Heart right ventricle (tissue), 16 donors: ENCODE data around the gene BAD. TPM values are rescaled to one million over a fixed set of nuclear protein-coding genes. Genes with fewer than 3 reads are reported as not detected.

Experiments
- ATAC-seq, 8 donors: fragments of 200-7000 bp; cut with Tn5 transposase; one replicate each; pipeline ENCODE4 v1.9.1; 2020; ENCODE audit warnings: mild to moderate bottlenecking in 8 of 8, moderate library complexity in 8 of 8, moderate number of reproducible peaks in 1 of 8
- DNase-seq, 2 donors: peaks; one replicate each; pipeline ENCODE4 v3.0.0-alpha.2; 2020
- H3K27ac ChIP-seq, 10 donors: fragments of 200-600 bp; sonication (generic) in 2 of 10; one replicate each; pipeline versions ENCODE4 v1.5.0 to v1.8.0; 2020 to 2022; ENCODE audit warnings: mild to moderate bottlenecking in 3 of 10
- H3K27me3 ChIP-seq, 7 donors: fragments of 200-600 bp; one replicate each; pipeline ENCODE4 v1.8.0; 2021 to 2022; ENCODE audit warnings: mild to moderate bottlenecking in 2 of 7
- H3K36me3 ChIP-seq, 9 donors: fragments of 200-600 bp; sonication (generic) in 1 of 9; one replicate each; pipeline versions ENCODE4 v1.5.0 to v1.8.0; 2020 to 2022; ENCODE audit warnings: mild to moderate bottlenecking in 2 of 9
- H3K4me1 ChIP-seq, 9 donors: fragments of 200-600 bp; sonication (generic) in 1 of 9; one replicate each; pipeline versions ENCODE4 v1.5.0 to v1.8.0; 2020 to 2022; ENCODE audit warnings: mild to moderate bottlenecking in 4 of 9
- H3K4me3 ChIP-seq, 10 donors: fragments of 200-600 bp; sonication (generic) in 2 of 10; one replicate each; pipeline versions ENCODE4 v1.5.0 to v1.8.0; 2020 to 2022; ENCODE audit warnings: mild to moderate bottlenecking in 7 of 10, moderate library complexity in 2 of 10
- H3K9me3 ChIP-seq, 11 donors: fragments of 200-600 bp in 10 of 11; sonication (generic) in 2 of 11; one replicate each; pipeline versions ENCODE4 v1.5.0 to v1.8.0; 2013 to 2022; ENCODE audit warnings: mild to moderate bottlenecking in 2 of 11, control low read depth in 1 of 11, moderate library complexity in 1 of 11
- WGBS, 2 donors: extraction: QIAGEN DNeasy Blood & Tissue Kit; methylation state at CpG; one replicate each; pipeline ENCODE4 v1.1.7; 2013; ENCODE audit warnings: inconsistent platforms in 1 of 2; 5-methylcytosine and 5-hydroxymethylcytosine counted together
- intact Hi-C, 10 donors: fragments of 100-400 bp; cut with DNase I; formaldehyde crosslinking; loops; one replicate each; pipeline versions ENCODE4 v1.11.1 to v1.14.2; 2022
- polyA plus RNA-seq, 2 donors: library from polyadenylated mRNA; stranded (reverse); fragments of 200-250 nt; gene quantifications; one replicate each; pipeline ENCODE4 v1.2.3, GENCODE V29; 2013
- total RNA-seq, 10 donors: library from RNA; stranded (reverse); fragmentation: NEBNext Ultra II Directional in 3 of 10; extraction: Animal tissue kit (Norgen Biotek cat#: 25700) in 3 of 10; gene quantifications; one replicate each; pipeline versions ENCODE4 v1.2.1 to v1.2.4, GENCODE V29; 2021 to 2023
- TF ChIP-seq, protein P1 (sequence below), 9 donors: fragments of 200-600 bp; sonication (generic) in 2 of 9; IDR thresholded peaks; one replicate each; pipeline versions ENCODE4 v1.5.0 to v1.8.0; 2021 to 2022; ENCODE audit warnings: antibody characterized with exemption in 9 of 9, mild to moderate bottlenecking in 5 of 9, moderate library complexity in 1 of 9
- donor health status: Arrhythmogenic right ventricular cardiomyopathy.
- donor health status: ischemic (EF 13 %, LVEDD 7.1; RV severe dilation, severe dysfunction).
- donor health status: healthy with polysubstance abuse.
- donor health status: DM: no; HTN: yes; CAD: no.
- donor health status: DM: no; HTN: no; CAD: no.
- donor health status: ischemic (EF 25% LVEDD 6.9; RV normal size, moderate dysfunction).
- donor health status: ischemic (EF 25% LVEDD 5.7; RV mildly dilated, moderate dysfunction).
- donor health status: healthy.
- donor health status: DM: yes; HTN: yes; CAD: no.
- donor health status: Ischemic cardiomyopathy.
- donor health status: ischemic (EF 35%, LVEDD 5.7; RV mildly dilated, moderate dysfunction).
- donor health status: nonischemic (EF 11% LVEDD 7.7; RV severe dilation, severe dysfunction).
- donor health status: DM: yes; HTN: yes; CAD: no.
- donor health status: PGD.
- donor health status: ischemic (EF 29% LVEDD 5.4; RV normal size, mild dysfunction).
- donor health status: nonischemic (EF 23%, LVEDD 6.1; RV moderate dilation, normal function).

The BAD gene
- total and polyA plus RNA-seq, 12 donors, result 40.7 to 106 (median 58.9) TPM

DNA sequence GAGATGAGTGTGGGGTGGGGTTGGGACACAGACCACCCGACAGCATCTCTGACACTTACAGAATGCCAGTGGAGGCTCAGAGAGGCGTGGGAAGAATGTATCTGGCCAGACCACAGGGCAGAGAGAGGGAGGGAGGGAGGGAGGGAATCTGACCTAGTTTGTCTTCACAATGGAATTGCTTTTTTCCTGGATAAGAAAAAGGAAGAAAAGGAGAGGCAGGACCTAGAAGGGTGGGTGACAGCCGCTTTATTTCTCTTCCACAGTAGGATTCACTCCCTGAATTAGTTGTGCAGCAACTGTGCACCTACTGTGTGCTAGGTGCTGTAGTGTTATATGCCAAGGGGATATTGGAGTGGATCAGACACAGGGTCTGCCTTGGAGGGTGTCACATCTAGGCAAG, 10.3 kb upstream of the BAD start:
- DNase-seq (no peak), ATAC-seq (no peak)
- Histone ChIP-seq H3K4me3 (no peak overlapping the region), H3K27ac (no peak overlapping the region), H3K9me3 (no peaks in the 10 kb centered on the region), H3K27me3 (peaks cover 23 to 100% (median 98%) of the 10 kb centered on the region in 7 donors), H3K36me3 (no peaks in the 10 kb centered on the region), H3K4me1 (peaks cover 10 to 33% (median 24%) of the 10 kb centered on the region in 9 donors)
- TF ChIP-seq, protein P1, sequence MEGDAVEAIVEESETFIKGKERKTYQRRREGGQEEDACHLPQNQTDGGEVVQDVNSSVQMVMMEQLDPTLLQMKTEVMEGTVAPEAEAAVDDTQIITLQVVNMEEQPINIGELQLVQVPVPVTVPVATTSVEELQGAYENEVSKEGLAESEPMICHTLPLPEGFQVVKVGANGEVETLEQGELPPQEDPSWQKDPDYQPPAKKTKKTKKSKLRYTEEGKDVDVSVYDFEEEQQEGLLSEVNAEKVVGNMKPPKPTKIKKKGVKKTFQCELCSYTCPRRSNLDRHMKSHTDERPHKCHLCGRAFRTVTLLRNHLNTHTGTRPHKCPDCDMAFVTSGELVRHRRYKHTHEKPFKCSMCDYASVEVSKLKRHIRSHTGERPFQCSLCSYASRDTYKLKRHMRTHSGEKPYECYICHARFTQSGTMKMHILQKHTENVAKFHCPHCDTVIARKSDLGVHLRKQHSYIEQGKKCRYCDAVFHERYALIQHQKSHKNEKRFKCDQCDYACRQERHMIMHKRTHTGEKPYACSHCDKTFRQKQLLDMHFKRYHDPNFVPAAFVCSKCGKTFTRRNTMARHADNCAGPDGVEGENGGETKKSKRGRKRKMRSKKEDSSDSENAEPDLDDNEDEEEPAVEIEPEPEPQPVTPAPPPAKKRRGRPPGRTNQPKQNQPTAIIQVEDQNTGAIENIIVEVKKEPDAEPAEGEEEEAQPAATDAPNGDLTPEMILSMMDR (IDR thresholded peaks at IDR 0.05), result no peak
- intact Hi-C loops, result loop anchor here in 2 of 10 donors (5.0 kb wide), 1 partner anchor 87 kb away; the partner anchor contains the start of gene FERMT3 (in 2 of the 2)
- 51 to 58% methylated on average over 3 of the region's 3 CpGs for WGBS, 2 donors

DNA sequence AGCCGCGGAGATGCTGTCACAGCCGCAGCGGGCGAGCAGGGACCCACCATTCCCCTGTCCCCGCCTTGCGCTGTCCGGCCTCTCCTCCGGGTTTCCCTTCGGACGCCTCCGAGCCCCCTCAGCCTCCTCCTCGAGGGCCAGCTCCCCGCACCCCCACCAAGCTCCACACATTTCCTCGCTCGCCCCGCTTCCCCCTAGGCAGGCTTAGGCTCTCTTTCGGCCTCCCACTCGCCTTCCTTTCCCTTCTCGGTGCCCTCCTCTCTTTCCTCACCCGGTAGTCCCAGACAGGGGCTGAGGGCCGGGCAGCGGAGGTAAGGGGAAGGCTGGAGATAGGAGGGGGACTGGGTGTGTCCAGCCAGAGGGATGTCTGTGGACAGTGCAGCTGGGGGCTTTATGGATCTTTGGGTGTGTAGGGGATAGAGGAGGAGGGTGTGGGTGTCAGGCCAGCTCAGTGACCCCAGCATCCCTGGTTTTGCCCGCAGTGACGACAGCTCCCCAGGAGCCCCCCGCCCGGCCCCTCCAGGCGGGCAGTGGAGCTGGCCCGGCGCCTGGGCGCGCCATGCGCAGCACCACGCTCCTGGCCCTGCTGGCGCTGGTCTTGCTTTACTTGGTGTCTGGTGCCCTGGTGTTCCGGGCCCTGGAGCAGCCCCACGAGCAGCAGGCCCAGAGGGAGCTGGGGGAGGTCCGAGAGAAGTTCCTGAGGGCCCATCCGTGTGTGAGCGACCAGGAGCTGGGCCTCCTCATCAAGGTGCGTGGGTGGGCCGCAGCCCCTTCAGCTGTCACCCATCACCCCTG, 8.2 kb upstream of the BAD start:
- Histone ChIP-seq H3K4me1 (peaks cover 4 to 23% (median 15%) of the 10 kb centered on the region in 9 donors), H3K27me3 (peaks cover 23 to 81% (median 77%) of the 10 kb centered on the region in 7 donors), H3K27ac (no peak overlapping the region), H3K9me3 (no peaks in the 10 kb centered on the region), H3K4me3 (peak overlapping the region; percentile 21 to 49 (median 38)), H3K36me3 (peaks cover 0 to 5% (median 0%) of the 10 kb centered on the region in 9 donors)
- intact Hi-C loops, result no loop called here
- 32% methylated on average over 40 to 42 of the region's 42 CpGs for WGBS, 2 donors
- DNase-seq (no peak), ATAC-seq (peak in 2 of 8 donors; percentile 4 to 7)
- TF ChIP-seq, protein P1 (IDR thresholded peaks at IDR 0.05), result no peak

DNA sequence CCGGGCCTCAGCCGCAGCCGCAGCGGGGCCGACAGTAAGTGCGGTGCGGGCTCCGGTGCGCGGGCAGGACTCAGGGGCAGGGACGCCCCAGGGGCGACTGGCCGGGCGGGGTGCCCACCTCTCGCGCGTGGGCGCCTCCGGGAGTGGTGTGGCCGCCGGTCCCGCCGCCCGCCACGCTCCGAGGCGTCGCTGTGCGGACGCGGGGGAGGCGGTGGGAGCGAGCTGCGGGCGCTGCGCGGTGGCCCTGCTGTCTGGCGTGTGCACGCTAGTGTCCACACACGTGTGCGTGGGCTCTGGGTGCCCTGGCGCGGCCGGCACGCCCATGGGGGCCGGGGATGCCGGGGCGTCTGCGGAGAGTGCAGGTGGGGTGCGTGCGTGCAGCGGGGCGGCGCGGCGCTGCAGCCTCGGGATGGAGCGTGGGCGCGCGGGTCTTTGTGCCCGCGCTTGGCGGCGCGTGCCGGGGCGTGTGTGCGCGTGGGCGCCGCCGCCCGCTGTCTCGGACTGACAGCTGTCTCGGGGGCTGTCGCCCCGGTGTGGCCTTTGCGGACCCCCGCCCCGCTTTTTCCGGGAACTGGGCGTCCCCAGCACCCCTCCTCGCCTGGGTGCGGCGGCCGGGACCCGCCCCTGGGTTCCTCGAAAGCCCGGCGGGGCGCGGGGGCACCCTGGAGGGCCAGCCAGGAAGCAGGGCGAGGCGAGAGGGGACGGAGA, 7.4 kb upstream of the BAD start:
- ATAC-seq (peak in 2 of 8 donors; percentile 13 to 14), DNase-seq (no peak)
- intact Hi-C loops, result no loop called here
- no peak overlapping the region for H3K27ac ChIP-seq
- H3K4me1 ChIP-seq, result peaks cover 4 to 23% (median 15%) of the 10 kb centered on the region in 9 donors
- WGBS, 2 donors, result 0 to 1% methylated on average over 51 to 96 of the region's 96 CpGs
- H3K9me3 ChIP-seq, result no peaks in the 10 kb centered on the region
- peaks cover 0 to 5% (median 0%) of the 10 kb centered on the region in 9 donors for H3K36me3 ChIP-seq
- peak overlapping the region; percentile 21 to 49 (median 38) for H3K4me3 ChIP-seq
- TF ChIP-seq, protein P1 (IDR thresholded peaks at IDR 0.05), result no peak
- H3K27me3 ChIP-seq, result peaks cover 19 to 73% (median 70%) of the 10 kb centered on the region in 7 donors

DNA sequence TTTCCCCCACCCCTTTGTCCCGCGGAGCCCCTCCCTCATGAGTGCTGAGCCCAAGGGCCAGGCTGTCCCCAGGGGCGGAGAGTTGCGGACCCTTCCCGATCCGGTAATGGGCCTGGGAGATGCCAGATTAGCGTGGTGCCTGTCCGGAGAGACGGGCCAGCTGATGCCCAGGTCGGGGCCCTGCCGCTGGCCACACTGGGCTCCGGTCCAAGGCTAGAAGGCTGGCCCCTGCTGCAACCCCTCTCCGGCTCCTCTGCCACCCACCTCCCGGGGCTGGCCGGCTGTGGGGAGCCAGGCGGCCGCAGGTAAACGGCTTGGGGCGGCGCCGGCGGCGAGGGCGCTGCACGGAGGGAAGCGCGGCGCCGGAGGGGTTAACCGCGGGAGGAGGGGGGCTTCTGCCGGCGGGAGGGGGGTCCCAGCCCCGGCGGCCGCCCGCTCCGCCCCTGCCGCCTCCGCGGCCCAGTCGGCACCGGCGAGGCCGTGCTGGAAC, 6.8 kb upstream of the BAD start, which contains the start of gene KCNK4:
Gene KCNK4, plus strand, starts transcription at position 41 of the 490 bp plus-strand sequence. CDS start 1,717 bp downstream, outside the sequence.
- intact Hi-C loops, result no loop called here
- TF ChIP-seq, protein P1 (IDR thresholded peaks at IDR 0.05), result no peak
- Histone ChIP-seq H3K4me1 (peaks cover 6 to 27% (median 20%) of the 10 kb centered on the region in 9 donors), H3K27ac (no peak within 1 kb of the TSS), H3K27me3 (peaks cover 17 to 67% (median 64%) of the 10 kb centered on the region in 7 donors), H3K4me3 (peak within 1 kb of the TSS; percentile 21 to 49 (median 38)), H3K9me3 (no peaks in the 10 kb centered on the region), H3K36me3 (peaks cover 0 to 5% (median 0%) of the 10 kb centered on the region in 9 donors)
- DNase-seq, result no peak
- 3 to 4% methylated on average over 32 to 45 of the region's 45 CpGs for WGBS, 2 donors
- ATAC-seq, result no peak
